Vagina (tissue), 1 donor: ENCODE measurements around the gene CHD9. TPM values are rescaled to one million over a fixed set of nuclear protein-coding genes. Genes with fewer than 3 reads are reported as not detected.

Source experiments
- small RNA-seq: library from RNA; depleted of rRNA; stranded (forward); fragments of <200 nt; gene quantifications from one replicate; pipeline ENCODE3, GENCODE V24; 2016
- total RNA-seq: library from RNA; depleted of rRNA; stranded (reverse); fragments of >200 nt; gene quantifications from one replicate; pipeline ENCODE4 v1.2.3, GENCODE V29; 2016

CHD9 gene
- total RNA-seq, 1 donor from 2014 or later: 77.6 TPM

Small RNAs within 50 kb of the gene (small RNA-seq; reads per million reads assigned to genes)
- gene RF01210 (not detected), gene RNA5SP427 (not detected)

Other genes starting within 250 kb of the CHD9 start
- not detected for gene CHD9NB, start 2.1 kb upstream of the CHD9 start, total RNA-seq